ENCODE measurements around the gene RIPK3.

DNA sequence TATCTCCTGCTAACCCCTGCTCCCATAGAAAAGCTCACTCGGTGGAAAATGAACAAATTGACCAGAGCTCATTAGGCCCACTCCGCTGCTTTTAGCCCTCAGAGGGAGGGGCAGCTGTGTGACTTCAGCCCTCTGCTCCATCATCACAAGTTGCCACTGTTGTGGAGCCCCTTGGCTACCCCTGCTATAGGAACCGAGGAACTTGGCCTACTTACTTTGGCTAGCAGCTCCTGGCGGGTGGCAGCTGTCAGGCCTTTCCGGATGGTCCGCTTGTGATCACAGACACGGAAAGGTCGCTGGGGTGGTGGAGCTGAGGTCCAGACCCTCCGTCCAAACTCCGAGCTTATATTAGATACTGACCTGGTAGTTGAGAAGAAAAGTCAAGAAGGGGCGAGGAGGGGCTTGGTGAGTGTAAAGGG, 32.6 kb downstream of the RIPK3 start:
- TF ChIP-seq CTCF (IDR thresholded peaks at IDR 0.05): no peak
- TF ChIP-seq EP300 (IDR thresholded peaks at IDR 0.05): no peak
